Uterus (tissue), 2 donors: Measurements from ENCODE around the gene JPH2.
A peak's percentile ranks its signal among the peaks of the same experiment; 100 is the strongest.

Experiments used
- CTCF ChIP-seq, 4 experiments: fragments of 200-600 bp in 2 of 4; fragments of 450-650 bp in 2 of 4; sonication (generic) in 2 of 4; IDR thresholded peaks; one replicate each; pipeline ENCODE4 v1.5.1; 2016 to 2019; ENCODE audit warnings: antibody characterized with exemption in 4 of 4, mild to moderate bottlenecking in 2 of 4, moderate library complexity in 1 of 4
- POLR2A ChIP-seq, 2 donors: fragments of 450-650 bp; IDR thresholded peaks; one replicate each; pipeline ENCODE4 v1.6.1; 2016; ENCODE audit warnings: antibody characterized with exemption in 2 of 2, mild to moderate bottlenecking in 1 of 2, moderate library complexity in 1 of 2

- peak; percentile 43 to 63 (median 50) for TF ChIP-seq CTCF (IDR thresholded peaks at IDR 0.05)
- no peak for TF ChIP-seq POLR2A (IDR thresholded peaks at IDR 0.05)
These were observed 30.5 kb upstream of the JPH2 start for GRCh38 chr20:44217342-44218092.
